GM19455 (cell line): ENCODE measurements around the gene PGLYRP4.
"Not testable (repeated sequence)": the region's sequence is repeated elsewhere in the genome, so short reads cannot be mapped to it uniquely, and the experiment has no call there.

ENCODE experiments used
- ATAC-seq: cut with Tn5 transposase; IDR thresholded peaks from one replicate; pipeline ENCODE4 v1.9.1; 2021; ENCODE audit not compliant: unreplicated experiment

PGLYRP4 gene

DNA sequence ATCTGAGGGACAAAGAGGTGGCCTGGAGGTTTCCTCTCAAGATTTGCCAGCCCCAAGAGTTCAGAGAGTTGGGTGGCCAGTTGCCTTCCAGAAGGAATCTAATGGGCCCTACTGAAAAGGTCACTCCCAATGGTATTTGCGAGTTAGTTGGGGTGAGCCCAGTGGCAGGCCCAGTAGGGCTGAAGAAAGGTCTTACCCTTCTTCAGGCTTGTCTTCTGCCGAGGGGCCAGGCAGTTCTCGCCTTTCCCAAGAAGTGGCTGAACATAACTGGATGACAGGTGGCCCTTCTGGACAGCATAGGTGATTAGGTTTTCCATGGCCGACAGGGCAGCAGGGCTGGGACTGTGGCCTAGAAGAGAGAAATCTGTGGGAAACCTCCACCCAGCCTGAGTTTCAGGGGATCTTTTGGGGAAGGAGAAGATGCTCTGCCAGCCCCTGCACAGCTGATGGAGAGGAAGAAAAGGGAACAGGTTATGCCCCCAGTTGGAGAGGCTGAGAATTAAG, 7.2 kb downstream of the PGLYRP4 start:
- no peak for ATAC-seq

DNA sequence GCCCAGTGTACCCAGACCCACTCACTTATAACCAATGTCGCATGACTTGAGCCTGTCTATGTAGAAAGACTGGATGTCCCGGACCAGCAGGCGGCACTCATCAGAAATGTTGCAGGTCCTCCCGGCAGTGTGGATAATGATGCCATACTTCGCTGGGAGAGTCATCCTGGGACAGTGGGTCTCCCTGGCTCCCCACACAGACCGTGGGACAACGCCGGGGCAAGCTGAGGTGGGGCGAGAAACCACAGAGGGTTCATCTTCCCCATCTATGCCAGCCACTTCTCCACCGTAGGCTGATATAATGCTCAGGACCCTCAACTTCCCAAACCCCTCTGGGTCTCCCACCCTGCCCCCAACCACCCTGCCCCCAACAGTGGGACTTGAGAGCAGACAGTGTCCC, 8.3 kb downstream of the PGLYRP4 start:
- no peak for ATAC-seq

DNA sequence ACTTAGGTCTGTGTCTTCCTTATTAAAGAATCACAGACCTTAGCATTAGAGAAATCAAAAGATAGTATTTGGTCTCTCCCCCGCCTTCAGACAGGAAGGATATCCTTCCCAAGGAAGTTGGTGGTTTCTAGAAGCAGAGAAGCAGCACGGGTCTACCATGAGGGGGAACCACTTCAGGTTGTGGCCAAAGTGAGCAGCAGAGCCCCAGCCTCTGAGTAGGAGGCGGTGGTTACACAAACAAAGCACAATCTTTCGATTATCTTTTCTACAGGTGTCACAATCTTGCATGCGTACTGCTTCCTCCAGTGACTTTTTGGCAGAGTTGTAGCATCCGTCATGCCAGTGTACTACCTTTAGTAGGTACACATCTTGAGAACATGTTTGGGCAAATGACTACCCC, 8.8 kb downstream of the PGLYRP4 start:
- no peak for ATAC-seq

DNA sequence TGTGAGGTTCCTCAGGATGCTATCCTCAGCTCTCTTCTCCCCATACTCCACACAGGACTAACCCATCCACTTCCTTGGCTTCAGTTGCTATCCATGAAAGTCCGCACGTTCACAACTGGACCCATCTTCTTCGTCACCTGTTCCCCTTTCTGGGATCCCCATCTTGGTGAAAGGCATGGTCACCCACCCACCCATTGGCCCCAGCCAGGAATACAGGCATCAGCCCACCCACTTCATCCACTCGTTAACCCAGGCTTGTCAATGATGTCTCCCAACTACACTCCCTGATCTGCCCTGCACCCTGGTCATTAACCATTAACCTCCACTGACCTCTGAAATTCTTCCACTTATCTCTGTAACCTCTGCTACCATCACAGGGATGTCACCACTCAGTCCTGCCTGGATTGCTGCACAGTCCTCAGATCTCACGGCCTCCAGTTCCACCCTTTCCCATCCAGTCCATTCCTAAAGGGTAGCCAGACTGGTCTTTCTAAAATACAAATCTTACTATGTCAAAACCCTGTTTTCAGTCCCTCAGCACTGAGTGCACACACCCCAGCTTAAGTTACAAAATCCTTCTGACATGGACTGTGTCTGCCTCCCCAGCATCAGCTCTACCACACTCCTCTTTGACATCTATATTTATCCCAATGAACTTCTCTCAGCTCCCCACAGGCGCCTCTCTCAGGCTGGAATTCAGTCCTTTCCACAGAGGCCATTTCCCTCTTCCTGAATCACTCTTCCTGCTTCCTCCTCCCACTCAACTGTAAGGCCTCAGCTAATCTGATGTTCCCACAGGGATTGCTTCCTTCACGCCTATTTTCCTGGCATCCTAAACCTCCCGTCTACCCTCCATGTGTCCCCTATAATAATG, 10.4 kb downstream of the PGLYRP4 start:
- ATAC-seq, result no peak

DNA sequence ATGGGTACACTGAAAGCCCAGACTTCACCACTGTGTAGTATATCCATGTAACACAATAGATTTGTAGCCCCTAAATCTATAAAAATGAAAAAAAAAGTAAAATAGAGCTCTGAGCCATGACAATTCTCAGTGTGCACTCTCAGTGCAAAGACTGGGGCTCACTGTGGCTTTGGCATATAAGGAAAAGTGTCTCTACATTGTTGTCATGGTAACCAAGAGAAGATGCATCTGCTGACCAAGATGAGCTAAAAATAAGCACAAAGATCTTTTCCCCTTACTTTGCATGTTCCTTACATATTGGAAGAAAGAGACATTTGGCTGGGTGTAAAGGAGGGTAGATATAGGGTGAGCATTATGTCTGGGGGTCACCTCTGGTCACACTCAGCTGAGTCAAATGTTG, 12.0 kb downstream of the PGLYRP4 start:
- ATAC-seq, result no peak

DNA sequence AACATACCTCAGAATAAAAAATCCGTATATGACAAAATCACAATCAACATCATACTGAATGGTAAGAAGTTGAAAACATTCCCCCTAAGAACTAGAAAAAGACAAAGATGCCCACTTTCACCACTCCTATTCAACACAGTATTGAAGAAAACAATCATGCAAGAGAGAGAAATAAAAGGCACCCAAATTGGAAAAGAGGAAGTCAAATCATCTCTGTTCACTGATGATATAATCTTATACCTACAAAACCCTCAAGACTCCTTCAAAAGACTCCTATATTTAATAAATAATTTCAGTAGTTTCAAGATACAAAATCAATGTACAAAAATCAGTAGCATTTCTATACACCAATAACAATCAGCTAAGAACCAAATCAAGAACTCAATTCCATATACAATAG, 14.7 kb downstream of the PGLYRP4 start:
- ATAC-seq, result no peak

GRCh38 chr1:153324912-153325311, 23.7 kb downstream of the PGLYRP4 start:
- no peak for ATAC-seq

DNA sequence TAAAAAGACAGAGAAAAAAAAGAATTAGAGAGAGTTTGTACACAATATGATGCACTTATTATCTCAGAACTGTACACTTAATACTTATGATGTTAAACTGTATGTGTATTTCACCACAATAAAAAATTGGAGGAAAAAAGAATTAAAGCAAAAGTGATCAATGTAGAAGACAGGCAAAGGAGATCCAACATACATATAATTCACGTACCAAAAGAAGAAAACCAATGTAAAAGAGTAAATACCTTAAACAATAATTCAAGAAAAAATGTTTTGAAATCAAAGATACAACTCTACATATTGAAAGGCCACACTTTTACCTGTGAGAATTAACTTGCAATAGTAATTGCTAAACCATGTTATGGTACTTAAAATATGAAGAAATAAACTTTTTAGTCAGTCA, 26.1 kb downstream of the PGLYRP4 start:
- ATAC-seq, result no peak

- not testable (repeated sequence) for ATAC-seq
Measured at GRCh38 chr1:153318145-153318544, 30.5 kb downstream of the PGLYRP4 start.

DNA sequence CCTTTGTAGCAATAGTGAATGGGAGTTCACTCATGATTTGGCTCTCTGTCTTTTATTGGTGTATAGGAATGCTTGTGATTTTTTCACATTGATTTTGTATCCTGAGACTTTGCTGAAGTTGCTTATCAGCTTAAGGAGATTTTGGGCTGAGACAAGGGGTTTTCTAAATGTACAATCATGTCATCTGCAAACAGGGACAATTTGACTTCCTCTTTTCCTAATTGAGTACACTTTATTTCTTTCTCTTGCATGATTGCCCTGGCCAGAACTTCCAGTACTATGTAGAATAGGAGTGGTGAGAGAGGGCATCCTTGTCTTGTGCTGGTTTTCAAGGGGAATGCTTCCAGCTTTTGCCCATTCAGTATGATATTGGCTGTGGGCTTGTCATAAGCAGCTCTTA, 32.6 kb downstream of the PGLYRP4 start:
- ATAC-seq, result not testable (repeated sequence)

DNA sequence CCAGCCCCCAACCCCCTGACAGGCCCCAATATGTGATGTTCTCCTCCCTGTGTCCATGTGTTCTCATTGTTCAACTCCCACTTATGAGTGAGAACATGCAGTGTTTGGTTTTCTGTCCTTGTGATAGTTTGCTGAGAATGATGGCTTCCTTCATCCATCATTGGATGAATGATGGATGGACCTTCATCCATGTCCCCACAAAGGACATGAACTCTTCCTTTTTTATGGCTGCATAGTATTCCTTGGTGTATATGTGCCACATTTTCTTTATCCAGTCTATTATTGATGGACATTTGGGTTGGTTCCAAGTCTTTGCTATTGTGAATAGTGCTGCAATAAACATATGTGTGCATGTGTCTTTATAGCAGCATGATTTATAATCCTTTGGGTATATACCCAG, 34.3 kb downstream of the PGLYRP4 start:
- not testable (repeated sequence) for ATAC-seq

GRCh38 chr1:153313288-153313687, 35.4 kb downstream of the PGLYRP4 start:
- no peak for ATAC-seq

- no peak for ATAC-seq
Measured at GRCh38 chr1:153312570-153313186, 36.0 kb downstream of the PGLYRP4 start, which contains the start of gene PGLYRP3. Gene PGLYRP3 (minus strand): TSS chr1:153312952. CDS start chr1:153310665, 2,287 bp downstream.

DNA sequence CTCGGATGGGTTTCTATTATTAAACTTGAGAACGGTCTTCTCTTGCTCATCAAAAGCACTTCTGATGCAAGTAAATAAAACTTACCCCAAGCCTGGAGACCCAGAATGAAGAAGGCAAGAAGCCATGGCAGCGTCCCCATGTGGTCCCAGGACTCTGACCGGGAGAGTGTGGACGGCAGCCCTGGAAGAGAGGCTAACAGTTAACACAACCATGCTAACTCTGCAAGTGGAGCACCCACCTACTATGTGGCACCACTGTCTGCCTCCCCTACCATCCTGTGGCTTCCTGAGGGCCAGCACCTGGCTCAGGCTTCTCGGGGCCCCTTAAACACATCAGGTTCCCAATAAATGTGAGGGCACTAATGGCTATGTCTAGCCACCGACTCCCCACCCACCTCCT, 38.1 kb downstream of the PGLYRP4 start:
- ATAC-seq, result no peak

DNA sequence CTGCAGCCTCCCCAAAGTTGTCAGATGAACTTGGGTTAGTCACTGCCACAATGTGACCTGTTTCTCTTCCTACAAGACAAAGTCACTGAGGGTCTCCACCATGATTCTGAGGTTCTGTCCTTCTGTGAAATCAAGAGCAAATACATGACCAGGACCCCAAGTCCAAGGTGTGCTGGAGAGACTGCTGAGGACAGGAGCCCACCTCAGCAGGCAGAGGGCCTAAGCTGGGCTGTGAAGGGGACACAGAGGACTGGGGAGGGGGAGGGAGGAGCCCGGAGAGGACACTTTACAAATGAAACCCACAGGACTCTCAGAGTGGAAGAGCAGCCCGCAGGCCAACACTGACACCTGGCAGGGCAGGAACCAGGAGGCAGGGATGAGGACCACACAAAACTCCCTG, 39.2 kb downstream of the PGLYRP4 start:
- no peak for ATAC-seq

DNA sequence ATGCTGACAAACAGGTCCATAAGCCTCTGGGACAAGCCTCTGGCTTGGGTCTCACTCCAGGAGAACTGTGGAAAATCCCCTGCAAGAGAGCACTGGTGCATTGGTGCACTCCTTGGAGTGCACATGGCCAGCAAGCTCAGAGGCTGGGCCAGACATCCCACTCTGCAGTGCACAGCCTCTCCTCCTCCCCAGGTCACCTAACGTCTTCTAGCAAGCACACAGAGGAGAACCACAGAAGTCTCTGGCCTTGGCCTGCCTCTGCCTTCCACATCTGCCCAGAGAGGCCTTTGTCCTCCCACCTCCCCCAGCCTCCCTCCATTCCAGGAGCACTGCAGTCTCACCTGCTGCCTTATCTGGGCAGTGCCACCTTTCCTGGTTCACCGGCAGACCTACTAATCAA, 40.1 kb downstream of the PGLYRP4 start:
- no peak for ATAC-seq

- no peak for ATAC-seq
Measured at GRCh38 chr1:153307221-153307600, 41.4 kb downstream of the PGLYRP4 start.

GRCh38 chr1:153306303-153307220, 42.1 kb downstream of the PGLYRP4 start:
- ATAC-seq, result no peak

- no peak for ATAC-seq
Measured at GRCh38 chr1:153305682-153306081, 43.0 kb downstream of the PGLYRP4 start.

DNA sequence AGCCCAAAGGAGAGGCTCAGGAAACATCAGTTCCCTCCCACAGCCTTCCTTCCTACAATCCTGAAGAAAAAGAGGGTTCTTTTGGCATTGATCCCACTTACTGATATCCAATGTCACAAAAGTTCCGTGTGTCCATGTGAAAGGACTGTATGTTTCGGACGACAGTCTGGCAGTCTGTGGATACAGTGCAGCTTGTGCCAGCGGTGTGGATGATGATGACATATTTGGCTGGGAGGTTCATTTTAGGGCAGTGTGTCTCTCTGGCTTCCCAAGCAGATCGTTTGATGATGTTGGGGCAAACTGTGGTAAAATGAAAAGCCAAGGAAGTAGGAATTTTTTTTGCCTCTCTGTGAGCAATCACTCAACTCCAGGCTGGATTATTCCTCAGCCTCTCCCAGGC, 46.3 kb downstream of the PGLYRP4 start:
- no peak for ATAC-seq

DNA sequence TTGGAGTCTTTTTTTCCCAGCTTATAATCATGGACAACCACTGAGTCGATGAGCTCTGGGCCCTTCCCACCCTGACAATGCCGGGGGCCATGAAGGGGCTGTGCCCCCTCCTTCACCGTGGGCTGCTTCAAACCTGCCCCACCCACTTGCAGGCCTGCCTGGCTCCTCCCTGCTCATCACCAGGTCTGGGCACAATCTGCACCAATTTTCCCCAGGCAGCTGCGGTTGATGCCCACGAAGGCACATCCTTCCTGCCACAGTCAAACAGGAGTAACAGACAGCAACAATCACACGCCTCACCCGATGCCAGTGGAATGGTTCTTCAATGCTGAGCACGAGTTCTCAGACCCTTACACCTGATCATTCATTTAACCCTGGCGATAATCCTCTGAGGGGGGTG, 54.8 kb downstream of the PGLYRP4 start:
- no peak for ATAC-seq
